Fibroblast of skin of right biceps (primary cell): ENCODE results near the gene MUC5AC.

ENCODE experiments used
- DNase-seq: peaks from one replicate; pipeline ENCODE4 v3.0.0-alpha.2; 2013

The MUC5AC gene

DNA sequence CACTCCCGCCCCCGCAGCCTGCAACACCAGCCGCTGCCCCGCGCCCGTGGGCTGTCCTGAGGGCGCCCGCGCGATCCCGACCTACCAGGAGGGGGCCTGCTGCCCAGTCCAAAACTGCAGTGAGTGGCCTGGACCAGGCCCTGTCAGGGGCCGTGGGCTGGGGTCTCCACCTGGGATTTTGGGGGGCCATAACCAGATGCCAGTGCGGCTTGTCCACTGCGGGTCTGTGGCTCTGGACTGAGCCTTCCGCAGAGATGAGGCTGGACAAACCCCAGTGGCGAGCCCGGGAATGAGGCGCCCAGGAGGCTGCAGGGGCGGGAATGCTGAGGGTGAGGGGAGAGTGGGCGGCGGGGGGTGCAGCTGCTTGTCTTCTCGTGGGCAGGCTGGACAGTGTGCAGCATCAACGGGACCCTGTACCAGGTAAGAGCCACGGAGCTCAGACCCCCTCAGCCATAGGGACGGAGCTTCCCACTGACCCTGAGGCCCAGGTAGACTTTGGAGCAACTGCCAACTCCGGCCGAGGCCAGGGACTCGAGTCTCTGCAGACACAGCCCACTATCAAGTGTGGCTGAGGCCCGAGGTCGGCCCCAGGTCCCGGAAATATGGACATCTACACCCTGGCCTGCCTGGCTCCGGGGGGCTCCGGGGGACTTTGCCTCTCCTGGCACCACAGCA lies 40.3 kb downstream of the MUC5AC start:
- no peak for DNase-seq

DNA sequence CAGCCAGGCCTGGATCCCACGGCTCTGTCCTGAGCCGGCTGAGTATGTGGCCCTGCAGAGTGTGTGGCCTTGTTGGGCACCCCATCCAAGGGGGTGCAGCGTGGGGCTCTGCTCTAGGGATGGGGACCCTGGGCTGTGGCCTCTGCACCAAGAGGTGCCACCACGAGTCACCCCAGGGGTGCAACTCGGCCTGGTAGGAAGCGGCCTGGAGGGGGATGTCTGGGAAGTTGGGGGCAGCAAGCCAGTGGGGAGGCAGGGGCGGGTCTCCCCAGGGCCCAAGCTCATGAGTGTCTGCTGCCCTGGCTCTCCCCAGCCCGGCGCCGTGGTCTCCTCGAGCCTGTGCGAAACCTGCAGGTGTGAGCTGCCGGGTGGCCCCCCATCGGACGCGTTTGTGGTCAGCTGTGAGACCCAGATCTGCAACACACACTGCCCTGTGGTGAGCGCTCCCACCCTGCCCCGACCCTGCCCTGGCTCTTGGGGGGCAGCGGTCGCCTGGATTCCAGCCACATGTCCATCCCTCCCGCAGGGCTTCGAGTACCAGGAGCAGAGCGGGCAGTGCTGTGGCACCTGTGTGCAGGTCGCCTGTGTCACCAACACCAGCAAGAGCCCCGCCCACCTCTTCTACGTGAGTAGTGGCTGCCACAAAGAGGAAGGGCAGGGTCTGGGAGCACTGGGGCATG lies 40.9 kb downstream of the MUC5AC start:
- no peak for DNase-seq

DNA sequence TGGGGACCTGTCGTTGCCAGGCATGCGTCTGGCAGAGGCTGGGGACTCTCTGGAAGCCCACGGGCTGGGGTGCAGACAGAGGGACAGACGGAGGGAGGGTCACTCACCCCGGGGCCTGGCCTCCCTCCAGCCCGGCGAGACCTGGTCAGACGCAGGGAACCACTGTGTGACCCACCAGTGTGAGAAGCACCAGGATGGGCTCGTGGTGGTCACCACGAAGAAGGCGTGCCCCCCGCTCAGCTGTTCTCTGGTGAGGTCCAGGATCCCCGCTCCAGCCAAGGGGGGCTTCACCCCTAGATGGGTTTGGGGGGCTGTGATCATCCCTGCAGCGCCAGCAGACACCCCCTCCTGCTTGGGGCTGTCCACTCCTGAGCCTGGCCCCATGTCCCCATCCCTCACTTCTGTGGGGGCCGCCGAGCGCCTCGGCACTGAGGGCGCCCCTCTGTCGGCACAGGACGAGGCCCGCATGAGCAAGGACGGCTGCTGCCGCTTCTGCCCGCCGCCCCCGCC lies 41.5 kb downstream of the MUC5AC start:
- no peak for DNase-seq

DNA sequence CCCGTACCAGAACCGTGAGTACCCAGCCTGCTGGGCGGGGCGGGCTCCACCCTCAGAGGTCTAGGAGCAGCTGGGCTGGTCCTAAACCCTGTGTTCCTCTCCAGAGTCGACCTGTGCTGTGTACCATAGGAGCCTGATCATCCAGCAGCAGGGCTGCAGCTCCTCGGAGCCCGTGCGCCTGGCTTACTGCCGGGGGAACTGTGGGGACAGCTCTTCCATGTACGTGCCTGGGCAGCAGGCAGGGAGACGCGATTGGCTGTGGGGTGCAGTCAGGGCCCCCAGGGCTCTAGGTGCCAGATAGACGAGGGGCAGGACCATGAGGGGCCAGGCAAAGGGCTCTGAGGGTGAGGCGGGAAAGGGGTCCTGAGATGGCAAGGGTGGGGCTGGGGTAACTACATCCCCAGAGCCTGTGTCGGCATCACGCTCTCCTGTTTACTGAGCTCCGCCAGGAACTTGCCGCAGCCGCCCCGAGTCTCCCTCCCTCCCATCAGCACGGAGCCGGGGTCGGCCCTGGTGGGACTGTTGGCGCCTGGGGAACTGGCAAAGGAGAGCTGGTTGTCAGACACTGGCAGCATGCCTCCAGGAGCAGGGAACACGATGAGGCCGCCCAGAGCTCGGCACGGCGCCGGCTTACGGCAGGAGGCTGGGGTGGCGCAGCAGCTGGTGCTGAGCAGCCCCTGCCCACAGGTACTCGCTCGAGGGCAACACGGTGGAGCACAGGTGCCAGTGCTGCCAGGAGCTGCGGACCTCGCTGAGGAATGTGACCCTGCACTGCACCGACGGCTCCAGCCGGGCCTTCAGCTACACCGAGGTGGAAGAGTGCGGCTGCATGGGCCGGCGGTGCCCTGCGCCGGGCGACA lies 42.2 kb downstream of the MUC5AC start:
- no peak for DNase-seq

DNA sequence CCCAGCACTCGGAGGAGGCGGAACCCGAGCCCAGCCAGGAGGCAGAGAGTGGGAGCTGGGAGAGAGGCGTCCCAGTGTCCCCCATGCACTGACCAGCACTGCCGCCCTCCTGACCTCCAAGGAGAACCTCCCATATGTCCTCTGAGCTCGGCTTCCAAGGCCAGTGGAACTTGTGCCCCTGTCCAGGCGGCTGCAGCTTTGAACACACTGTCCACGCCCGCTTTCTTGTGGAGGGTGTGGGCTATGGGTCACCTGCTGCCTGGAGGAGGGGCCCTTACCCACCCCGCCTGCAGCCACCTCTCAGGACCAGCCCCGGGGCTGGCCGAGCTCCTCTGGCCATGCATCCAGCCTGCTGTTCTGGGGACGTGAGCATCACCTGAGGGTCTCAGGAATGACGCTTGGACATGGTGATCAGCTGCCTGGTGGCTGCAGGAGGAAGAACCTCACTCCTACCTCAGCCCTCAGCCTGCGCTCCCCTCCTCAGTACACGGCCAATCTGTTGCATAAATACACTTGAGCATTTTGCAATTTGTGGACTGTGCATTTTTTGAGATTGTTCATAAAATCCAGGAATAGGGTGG lies 42.9 kb downstream of the MUC5AC start:
- no peak for DNase-seq

DNA sequence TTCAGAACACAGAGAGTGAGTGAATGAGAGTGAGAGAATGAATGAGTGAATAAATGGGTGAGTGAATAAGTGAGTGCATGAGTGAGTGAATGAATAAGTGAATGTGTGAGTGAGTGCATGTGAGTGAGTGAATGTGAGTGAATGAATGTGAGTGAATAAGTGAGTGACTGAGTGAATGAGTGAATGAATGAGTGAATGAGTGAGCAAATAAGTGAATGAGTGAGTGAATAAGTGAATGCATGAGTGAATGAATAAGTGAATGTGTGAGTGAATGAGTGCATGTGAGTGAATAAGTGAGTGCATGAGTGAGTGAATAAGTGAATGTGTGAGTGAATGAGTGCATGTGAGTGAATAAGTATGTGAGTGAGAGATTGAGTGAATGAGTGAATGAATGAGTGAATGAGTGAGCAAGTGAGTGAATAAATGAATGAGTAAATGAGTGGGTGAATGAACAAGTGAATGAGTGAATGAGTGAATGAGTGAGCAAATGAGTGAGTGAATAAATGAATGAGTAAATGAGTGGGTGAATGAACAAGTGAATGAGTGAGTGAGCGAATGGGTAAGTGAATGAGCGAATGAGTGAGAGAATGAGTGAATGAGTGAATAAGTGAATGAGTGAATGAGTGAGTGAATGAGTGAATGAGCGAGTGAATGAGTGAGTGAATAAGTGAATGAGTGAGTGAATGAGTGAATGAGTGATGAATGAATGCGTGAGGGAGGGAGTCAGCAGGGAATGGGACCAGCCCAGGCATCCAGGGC lies 43.8 kb downstream of the MUC5AC start:
- no peak for DNase-seq

DNA sequence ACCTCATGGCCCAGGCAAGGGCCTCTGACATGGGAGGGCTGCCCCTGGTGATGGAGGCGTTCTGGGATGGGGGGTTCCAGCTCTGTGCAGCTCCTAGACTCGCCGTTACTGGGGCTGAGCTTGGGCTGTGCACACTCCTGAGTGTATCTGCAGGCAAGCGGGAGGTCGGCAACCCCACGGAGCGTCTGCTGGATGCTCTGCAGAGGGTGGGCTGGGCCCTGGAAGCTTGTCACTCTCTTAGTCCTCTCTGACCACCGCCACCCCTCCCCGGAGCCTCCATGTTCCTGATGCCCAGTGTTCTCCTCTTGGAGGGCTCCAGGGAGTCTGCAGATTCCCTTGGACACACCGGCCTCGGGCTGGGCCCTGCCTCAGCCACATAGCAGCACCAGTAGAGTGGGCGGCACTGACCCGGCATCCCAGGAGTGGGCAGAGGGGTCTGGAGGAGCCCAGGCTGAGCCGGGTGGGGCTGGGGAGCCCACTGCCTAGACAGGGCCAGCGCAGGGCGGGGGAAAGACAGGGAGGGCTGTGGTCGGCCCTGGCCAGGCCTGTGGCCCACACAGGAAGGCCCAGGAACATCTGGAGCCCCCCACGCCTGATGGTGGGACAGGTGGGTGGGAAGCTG lies 44.5 kb downstream of the MUC5AC start:
- no peak for DNase-seq

DNA sequence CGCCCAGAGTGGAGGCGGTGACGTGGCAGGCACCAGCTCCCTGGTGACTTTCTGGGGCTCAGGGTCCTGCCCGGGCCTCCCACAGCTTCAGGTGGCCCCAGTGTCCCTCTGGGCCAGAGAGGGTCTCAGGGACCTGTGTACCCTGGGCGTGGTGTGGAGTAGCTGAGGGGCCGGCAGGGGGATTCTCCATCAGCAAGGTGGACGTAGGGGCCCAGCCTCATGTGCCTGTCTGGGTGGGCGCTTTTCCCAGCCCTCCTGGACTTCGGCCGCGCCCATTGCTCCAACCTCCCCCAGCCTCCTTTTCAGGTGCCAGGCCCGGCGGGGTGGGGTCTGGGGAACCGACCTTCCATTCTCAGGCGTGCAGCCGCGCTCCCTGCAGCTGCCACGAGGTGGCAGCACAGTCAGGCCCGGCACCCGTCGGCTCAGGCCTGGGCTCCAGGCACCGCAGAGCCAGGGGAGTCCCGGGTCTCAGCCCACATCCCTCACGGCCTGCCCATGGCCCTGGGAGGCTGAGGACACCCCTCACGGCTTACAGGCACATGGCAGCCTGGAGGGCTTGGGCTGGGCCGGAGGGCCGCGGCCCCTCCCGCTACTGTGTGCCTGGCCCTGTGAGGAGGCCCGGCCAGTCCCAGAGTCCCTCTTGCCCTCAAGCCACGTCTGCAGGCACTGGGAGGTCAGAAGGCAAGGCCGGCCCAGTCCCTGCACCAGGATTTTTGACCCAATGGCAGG lies 45.2 kb downstream of the MUC5AC start:
- peak; percentile 14 for DNase-seq

DNA sequence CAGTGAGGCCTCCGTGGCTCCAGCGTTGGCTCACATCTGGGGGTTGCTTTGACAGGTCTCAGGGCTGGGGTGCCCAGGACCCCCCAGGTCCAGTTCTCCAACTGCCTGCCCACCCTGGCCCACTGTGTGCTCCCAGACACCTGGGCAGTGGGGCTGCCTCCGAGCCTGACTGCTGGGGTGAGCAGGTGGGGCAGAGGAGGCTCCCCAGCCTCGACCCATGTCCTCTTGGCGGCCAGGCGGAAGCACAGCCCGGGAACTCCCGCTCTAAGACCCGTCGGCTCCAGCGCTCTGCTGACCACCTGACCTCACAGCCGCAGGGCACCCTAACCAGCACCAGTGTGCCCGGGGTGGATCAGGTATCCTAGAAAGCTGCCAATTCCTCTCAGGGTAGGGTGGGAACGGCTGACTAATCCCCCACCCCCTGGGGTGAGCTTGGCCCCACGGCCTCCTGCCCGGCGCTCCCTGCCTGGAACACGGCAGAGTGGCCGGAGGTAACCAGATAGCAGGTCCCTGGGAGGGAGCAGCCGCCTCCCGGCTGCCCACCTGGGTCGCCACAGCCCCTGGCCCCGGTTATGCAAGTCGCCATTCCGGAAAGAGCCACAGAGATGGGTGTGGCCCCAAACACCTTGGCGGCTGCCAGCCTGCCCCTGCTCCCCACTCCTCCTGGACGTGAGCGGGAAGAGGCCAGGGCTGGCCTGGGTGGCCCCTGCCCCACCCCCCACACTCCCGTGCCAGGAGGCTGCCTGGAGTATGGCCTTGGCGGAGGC lies 45.9 kb downstream of the MUC5AC start:
- no peak for DNase-seq

DNA sequence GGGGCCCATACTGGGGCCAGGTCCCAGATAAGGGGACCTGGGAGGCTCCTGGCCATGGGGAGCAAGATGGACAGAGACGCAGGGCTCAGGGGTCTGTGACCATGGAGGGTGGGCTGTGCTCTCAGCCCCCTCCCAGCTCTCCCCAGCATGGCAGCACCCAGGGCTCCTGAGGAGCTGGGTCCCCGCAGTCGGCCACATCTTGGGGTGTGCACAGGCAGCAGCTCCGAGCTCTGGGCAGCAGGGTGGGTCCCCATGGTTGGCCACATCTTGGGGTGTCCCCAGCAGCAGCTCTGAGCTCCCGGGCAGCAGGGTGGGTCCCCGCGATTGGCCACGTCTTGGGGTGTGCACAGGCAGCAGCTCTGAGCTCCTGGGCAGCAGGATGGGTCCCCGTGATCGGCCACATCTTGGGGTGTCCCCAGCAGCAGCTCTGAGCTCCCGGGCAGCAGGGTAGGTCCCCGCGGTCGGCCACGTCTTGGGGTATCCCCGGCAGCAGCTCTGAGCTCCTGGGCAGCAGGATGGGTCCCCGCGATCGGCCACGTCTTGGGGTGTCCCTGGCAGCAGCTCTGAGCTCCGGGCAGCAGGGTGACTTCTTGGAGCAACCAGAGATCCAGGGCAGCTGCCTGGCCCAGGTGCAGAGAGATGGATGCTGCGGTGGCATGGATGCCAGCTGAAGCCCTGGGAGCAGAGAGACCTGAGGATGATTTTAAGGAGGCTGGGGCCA lies 46.8 kb downstream of the MUC5AC start:
- no peak for DNase-seq

DNA sequence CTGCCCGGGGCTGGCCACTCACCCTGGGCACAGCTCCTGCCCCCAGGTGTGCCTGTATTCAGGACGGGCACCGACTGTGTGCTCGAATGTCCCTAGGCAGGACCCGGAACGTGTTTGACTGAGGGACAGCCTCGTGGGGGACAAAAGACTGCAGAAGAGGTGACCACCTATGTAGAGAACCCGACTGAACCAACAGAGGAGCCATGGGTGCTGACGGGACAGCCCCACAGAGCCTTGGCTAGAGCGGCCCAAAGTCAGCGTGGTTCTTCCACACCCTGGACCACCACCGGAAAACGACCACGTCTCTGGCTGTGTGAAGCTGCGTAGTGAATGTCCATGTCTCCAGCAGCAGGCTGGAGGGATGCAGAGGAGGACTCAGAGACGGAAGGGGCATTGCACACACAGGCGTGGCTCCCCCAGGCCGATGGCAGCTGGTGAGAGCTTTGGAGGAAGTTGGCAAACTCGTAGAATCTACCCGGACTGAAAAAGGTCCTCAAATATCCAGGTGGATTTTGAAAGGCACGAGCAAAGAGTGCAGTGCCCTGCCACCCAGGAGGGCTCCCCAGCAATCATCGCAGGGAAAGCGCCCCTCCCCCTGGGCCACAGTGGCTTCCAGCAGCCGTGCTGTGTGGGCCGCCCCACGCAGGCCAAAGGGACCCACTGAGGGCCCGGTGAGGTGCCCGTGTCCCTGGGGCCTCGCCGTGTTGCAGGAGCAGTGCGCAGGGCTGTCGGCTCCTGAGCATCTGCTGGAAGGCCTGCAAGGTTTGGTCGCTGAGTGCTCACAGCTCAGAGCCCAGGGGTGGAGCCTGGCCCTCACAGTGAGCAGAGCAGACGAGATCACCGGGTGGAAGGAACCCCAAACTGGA lies 47.6 kb downstream of the MUC5AC start:
- no peak for DNase-seq

DNA sequence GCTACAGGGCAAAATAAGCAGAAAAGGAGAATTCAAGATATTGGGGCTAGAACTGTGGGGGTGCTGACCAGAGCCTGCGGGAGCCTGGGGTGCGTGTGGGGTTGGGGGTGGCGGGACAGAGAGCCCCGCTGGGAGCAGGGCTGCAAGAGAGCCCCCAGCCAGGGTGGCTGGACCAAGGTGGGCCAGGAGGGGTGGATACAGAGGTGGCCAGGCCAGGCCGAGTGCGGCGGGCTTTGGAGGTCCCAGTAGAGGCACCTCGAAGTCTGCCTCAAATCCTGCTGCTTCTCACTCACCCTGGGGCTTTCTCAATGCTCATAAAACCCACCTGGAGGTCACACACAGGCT lies 48.2 kb downstream of the MUC5AC start:
- DNase-seq: no peak

DNA sequence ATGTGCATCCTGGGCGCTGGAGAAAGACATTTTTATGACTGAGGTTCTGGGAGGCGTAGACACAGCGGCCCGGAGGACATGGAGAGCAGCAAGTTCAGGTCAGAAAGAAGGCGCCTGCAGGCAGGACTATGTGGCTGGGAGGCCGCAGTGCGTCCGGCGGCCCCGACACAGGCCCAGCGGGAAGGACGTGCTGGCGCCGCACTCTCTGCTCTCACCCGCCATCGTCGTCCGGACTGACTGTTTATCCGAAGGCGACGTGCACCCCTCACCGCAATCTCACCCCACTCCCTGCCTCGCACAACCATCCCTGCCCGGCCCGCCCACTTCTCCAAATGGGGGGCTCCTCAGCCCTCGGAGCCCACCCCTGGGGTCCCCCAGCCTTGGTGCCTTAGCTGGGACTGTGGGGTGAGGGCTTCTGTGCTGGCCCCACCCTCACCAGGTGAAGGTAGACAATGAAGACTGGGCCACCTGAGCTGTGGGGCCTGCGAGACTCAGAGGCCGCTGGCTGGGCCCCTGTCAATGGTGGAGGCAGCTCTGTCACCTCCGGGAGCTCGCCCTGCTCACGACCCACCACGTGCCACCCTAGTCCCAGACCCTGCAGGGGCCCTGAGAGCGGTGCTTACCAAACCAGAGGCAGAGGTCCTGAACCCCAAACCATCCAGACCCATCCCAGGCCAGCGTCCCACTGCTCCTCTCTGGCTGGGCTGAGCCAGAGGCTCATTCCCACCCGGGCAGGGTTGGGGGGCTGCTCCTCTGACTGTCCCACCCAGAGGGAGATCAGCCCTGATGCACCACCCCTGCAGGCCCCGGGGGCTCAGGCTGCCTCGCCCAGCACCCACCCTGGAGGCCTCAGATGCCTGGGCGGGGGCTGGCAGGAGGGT lies 48.9 kb downstream of the MUC5AC start:
- no peak for DNase-seq

DNA sequence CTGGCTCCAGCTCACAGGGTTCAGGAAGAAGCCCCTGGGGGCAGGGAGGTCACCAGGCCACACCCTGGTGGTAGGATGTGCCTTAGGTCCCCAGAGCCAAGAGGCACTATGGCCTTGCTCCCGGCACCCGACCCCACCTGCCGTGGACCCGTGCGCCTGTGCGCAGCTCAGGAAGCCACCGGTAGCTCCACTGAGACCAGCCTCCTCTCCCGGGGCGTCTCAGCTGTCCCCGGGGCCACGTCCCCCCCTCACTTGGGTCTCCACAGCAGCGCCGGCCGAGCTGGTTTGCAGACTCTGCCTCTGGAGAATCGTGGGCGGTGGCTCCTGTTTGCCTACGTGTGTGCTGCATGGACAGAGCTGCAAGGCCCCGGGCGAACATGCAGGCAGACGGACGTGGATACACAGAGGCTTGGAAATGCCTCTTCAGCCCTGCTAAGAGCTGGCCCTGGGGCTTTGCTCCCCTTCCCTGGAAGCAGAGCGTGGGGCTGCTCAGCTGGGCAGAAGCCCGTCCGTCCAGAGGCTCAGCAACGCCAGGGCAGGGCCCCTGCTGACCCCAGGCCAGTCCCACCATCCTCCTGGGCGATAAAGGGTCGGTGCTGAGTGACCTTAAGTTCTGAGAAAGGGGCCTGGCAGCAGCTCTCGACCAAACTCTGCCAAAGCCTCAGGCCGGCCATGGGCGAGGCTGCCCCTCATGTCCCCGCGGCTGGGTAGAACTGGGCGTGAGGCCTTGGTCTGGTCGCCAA lies 49.8 kb downstream of the MUC5AC start:
- no peak for DNase-seq

DNA sequence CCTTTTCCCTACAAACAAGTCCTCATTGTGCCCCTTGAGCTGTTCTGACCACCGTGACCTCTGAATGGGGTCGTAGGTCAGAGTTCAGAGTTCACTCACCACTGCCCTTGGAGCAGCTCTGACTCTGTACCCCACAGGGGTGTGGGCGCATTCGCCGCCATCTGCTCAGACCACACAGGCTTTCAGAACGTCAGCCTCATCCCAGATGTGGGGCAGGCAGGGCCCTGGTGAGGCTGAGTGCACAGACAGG lies 50.3 kb downstream of the MUC5AC start:
- no peak for DNase-seq

DNA sequence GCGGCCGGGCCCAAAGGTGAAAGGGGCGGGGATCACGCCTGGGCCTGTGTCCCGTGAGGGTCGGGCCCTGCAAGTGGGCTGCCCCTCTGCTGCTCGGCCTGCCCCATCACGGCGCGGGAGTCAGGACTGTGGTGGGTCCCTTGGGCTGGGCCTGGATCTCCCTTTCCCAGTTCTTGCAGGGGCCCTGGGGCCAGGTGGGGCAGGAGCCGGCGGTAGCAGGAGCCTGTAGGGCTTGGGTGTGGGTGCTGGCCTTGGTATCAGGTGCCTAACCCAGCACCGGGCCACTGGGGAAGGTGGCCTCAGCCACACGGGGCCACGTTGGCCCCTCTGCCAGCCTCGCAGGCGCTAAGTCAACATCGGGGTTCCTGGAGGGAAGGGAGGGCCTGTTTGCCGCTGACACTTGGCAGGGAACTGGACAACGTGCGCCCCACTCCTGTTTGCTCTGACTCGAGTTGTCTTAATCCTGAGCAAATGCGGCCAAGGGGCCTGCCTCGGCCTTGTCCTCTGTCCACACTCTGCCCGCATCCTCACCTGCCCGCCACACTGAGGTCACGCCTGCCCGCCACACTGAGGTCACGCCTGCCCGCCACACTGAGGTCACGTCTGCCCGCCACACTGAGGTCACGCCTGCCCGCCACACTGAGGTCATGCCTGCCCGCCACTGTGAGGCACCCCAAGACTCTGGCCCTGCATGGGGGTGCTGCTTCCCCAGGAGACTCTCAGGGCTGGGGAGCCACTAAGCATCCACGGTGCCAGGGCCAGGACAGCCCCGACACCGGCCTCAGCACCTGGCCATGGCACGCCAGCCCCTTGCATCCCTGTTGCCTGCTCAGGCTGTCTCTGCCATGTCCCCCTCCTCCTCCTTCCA lies 50.9 kb downstream of the MUC5AC start:
- DNase-seq: no peak
